Measurements from ENCODE around the gene LYRM1. TPM values are rescaled to one million over a fixed set of nuclear protein-coding genes. Genes with fewer than 3 reads are reported as not detected.
"Not testable (repeated sequence)": the region's sequence is repeated elsewhere in the genome, so short reads cannot be mapped to it uniquely, and the experiment has no call there.

LYRM1 gene
- polyA plus RNA-seq, 4 donors: 18.1 to 96.5 (median 45.3) TPM

GRCh38 chr16:20859229-20859628 lies 41.3 kb upstream of the LYRM1 start:
- no peak for FAIRE-seq
- WGBS, 3 donors: 85 to 100% (median 95%) methylated on average over 3 of the region's 3 CpGs
- H3K4me3 ChIP-seq (ENCODE audit: low read depth in 1 of 3, low read length in 3 of 3): no peak overlapping the region
- no peak for DNase-seq
- peaks cover 8 to 50% (median 11%) of the 10 kb centered on the region in 3 donors for H3K36me3 ChIP-seq (ENCODE audit: control insufficient read depth in 3 of 3, insufficient read depth in 2 of 3, low read depth in 1 of 3, low read length in 3 of 3)
- no peaks in the 10 kb centered on the region for H3K4me1 ChIP-seq (ENCODE audit: control insufficient read depth in 3 of 3, insufficient read depth in 2 of 3, low read depth in 1 of 3, low read length in 2 of 3)
- no peaks in the 10 kb centered on the region for H3K9me3 ChIP-seq (ENCODE audit: control insufficient read depth in 2 of 2, insufficient read depth in 1 of 2, low read depth in 1 of 2, low read length in 1 of 2)
- H3K27ac ChIP-seq (ENCODE audit: low read depth in 1 of 3, low read length in 2 of 3): no peak overlapping the region
- no peaks in the 10 kb centered on the region for H3K27me3 ChIP-seq (ENCODE audit: control insufficient read depth in 3 of 3, insufficient read depth in 3 of 3, low read length in 3 of 3)

GRCh38 chr16:20859699-20860098 lies 40.9 kb upstream of the LYRM1 start:
- 79 to 96% (median 88%) methylated on average over 4 of the region's 4 CpGs for WGBS, 3 donors
- H3K36me3 ChIP-seq (ENCODE audit: control insufficient read depth in 3 of 3, insufficient read depth in 2 of 3, low read depth in 1 of 3, low read length in 3 of 3): peaks cover 8 to 50% (median 11%) of the 10 kb centered on the region in 3 donors
- H3K27ac ChIP-seq (ENCODE audit: low read depth in 1 of 3, low read length in 2 of 3): no peak overlapping the region
- no peak for FAIRE-seq
- no peaks in the 10 kb centered on the region for H3K27me3 ChIP-seq (ENCODE audit: control insufficient read depth in 3 of 3, insufficient read depth in 3 of 3, low read length in 3 of 3)
- no peaks in the 10 kb centered on the region for H3K4me1 ChIP-seq (ENCODE audit: control insufficient read depth in 3 of 3, insufficient read depth in 2 of 3, low read depth in 1 of 3, low read length in 2 of 3)
- no peak overlapping the region for H3K4me3 ChIP-seq (ENCODE audit: low read depth in 1 of 3, low read length in 3 of 3)
- no peak for DNase-seq
- no peaks in the 10 kb centered on the region for H3K9me3 ChIP-seq (ENCODE audit: control insufficient read depth in 2 of 2, insufficient read depth in 1 of 2, low read depth in 1 of 2, low read length in 1 of 2)

GRCh38 chr16:20860361-20860760 lies 40.2 kb upstream of the LYRM1 start:
- H3K4me3 ChIP-seq (ENCODE audit: low read depth in 1 of 3, low read length in 3 of 3): no peak overlapping the region
- no peak for DNase-seq
- peaks cover 0 to under 1% (median under 1%) of the 10 kb centered on the region in 3 donors for H3K4me1 ChIP-seq (ENCODE audit: control insufficient read depth in 3 of 3, insufficient read depth in 2 of 3, low read depth in 1 of 3, low read length in 2 of 3)
- no peaks in the 10 kb centered on the region for H3K27me3 ChIP-seq (ENCODE audit: control insufficient read depth in 3 of 3, insufficient read depth in 3 of 3, low read length in 3 of 3)
- H3K27ac ChIP-seq (ENCODE audit: low read depth in 1 of 3, low read length in 2 of 3): no peak overlapping the region
- peaks cover 8 to 46% (median 11%) of the 10 kb centered on the region in 3 donors for H3K36me3 ChIP-seq (ENCODE audit: control insufficient read depth in 3 of 3, insufficient read depth in 2 of 3, low read depth in 1 of 3, low read length in 3 of 3)
- H3K9me3 ChIP-seq (ENCODE audit: control insufficient read depth in 2 of 2, insufficient read depth in 1 of 2, low read depth in 1 of 2, low read length in 1 of 2): no peaks in the 10 kb centered on the region
- FAIRE-seq: no peak
- 74 to 94% (median 88%) methylated on average over 4 of the region's 4 CpGs for WGBS, 3 donors

GRCh38 chr16:20860995-20861394 lies 39.6 kb upstream of the LYRM1 start:
- not testable (repeated sequence) for FAIRE-seq; H3K27me3 ChIP-seq (ENCODE audit: control insufficient read depth in 3 of 3, insufficient read depth in 3 of 3, low read length in 3 of 3); H3K4me3 ChIP-seq (ENCODE audit: low read depth in 1 of 3, low read length in 3 of 3); H3K27ac ChIP-seq (ENCODE audit: low read depth in 1 of 3, low read length in 2 of 3); DNase-seq; H3K9me3 ChIP-seq (ENCODE audit: control insufficient read depth in 2 of 2, insufficient read depth in 1 of 2, low read depth in 1 of 2, low read length in 1 of 2); H3K4me1 ChIP-seq (ENCODE audit: control insufficient read depth in 3 of 3, insufficient read depth in 2 of 3, low read depth in 1 of 3, low read length in 2 of 3)
- 82 to 92% (median 91%) methylated on average over 3 to 4 of the region's 4 CpGs for WGBS, 3 donors
- H3K36me3 ChIP-seq (ENCODE audit: control insufficient read depth in 3 of 3, insufficient read depth in 2 of 3, low read depth in 1 of 3, low read length in 3 of 3): peaks cover 8 to 43% (median 11%) of the 10 kb centered on the region in 3 donors

GRCh38 chr16:20862162-20862960 lies 38.2 kb upstream of the LYRM1 start:
- H3K27ac ChIP-seq (ENCODE audit: low read depth in 1 of 3, low read length in 2 of 3): no peak overlapping the region
- FAIRE-seq (no peak), DNase-seq (no peak)
- no peaks in the 10 kb centered on the region for H3K27me3 ChIP-seq (ENCODE audit: control insufficient read depth in 3 of 3, insufficient read depth in 3 of 3, low read length in 3 of 3)
- no peak overlapping the region for H3K4me3 ChIP-seq (ENCODE audit: low read depth in 1 of 3, low read length in 3 of 3)
- H3K9me3 ChIP-seq (ENCODE audit: control insufficient read depth in 2 of 2, insufficient read depth in 1 of 2, low read depth in 1 of 2, low read length in 1 of 2): no peaks in the 10 kb centered on the region
- H3K4me1 ChIP-seq (ENCODE audit: control insufficient read depth in 3 of 3, insufficient read depth in 2 of 3, low read depth in 1 of 3, low read length in 2 of 3): peaks cover 7 to 12% (median 11%) of the 10 kb centered on the region in 3 donors
- WGBS, 3 donors: 96 to 97% (median 96%) methylated on average over 21 of the region's 21 CpGs
- H3K36me3 ChIP-seq (ENCODE audit: control insufficient read depth in 3 of 3, insufficient read depth in 2 of 3, low read depth in 1 of 3, low read length in 3 of 3): peaks cover 4 to 41% (median 6%) of the 10 kb centered on the region in 3 donors

GRCh38 chr16:20864376-20864775 lies 36.2 kb upstream of the LYRM1 start:
- not testable (repeated sequence) for H3K27ac ChIP-seq (ENCODE audit: low read depth in 1 of 3, low read length in 2 of 3); H3K4me3 ChIP-seq (ENCODE audit: low read depth in 1 of 3, low read length in 3 of 3); H3K9me3 ChIP-seq (ENCODE audit: control insufficient read depth in 2 of 2, insufficient read depth in 1 of 2, low read depth in 1 of 2, low read length in 1 of 2); DNase-seq; H3K27me3 ChIP-seq (ENCODE audit: control insufficient read depth in 3 of 3, insufficient read depth in 3 of 3, low read length in 3 of 3); FAIRE-seq
- WGBS, 3 donors: 87 to 96% (median 91%) methylated on average over 6 of the region's 6 CpGs
- Histone ChIP-seq H3K4me1 (ENCODE audit: control insufficient read depth in 3 of 3, insufficient read depth in 2 of 3, low read depth in 1 of 3, low read length in 2 of 3) (peaks cover 7 to 17% (median 15%) of the 10 kb centered on the region in 3 donors), H3K36me3 (ENCODE audit: control insufficient read depth in 3 of 3, insufficient read depth in 2 of 3, low read depth in 1 of 3, low read length in 3 of 3) (peaks cover 4 to 43% (median 6%) of the 10 kb centered on the region in 3 donors)

GRCh38 chr16:20865420-20866131 lies 35.0 kb upstream of the LYRM1 start:
- H3K9me3 ChIP-seq (ENCODE audit: control insufficient read depth in 2 of 2, insufficient read depth in 1 of 2, low read depth in 1 of 2, low read length in 1 of 2): no peaks in the 10 kb centered on the region
- peaks cover 0 to 35% (median 3%) of the 10 kb centered on the region in 3 donors for H3K36me3 ChIP-seq (ENCODE audit: control insufficient read depth in 3 of 3, insufficient read depth in 2 of 3, low read depth in 1 of 3, low read length in 3 of 3)
- no peaks in the 10 kb centered on the region for H3K27me3 ChIP-seq (ENCODE audit: control insufficient read depth in 3 of 3, insufficient read depth in 3 of 3, low read length in 3 of 3)
- 66 to 72% (median 72%) methylated on average over 6 of the region's 6 CpGs for WGBS, 3 donors
- no peak for DNase-seq
- peak overlapping the region in 1 of 3 donors; percentile 37 for H3K27ac ChIP-seq (ENCODE audit: low read depth in 1 of 3, low read length in 2 of 3)
- no peak overlapping the region for H3K4me3 ChIP-seq (ENCODE audit: low read depth in 1 of 3, low read length in 3 of 3)
- H3K4me1 ChIP-seq (ENCODE audit: control insufficient read depth in 3 of 3, insufficient read depth in 2 of 3, low read depth in 1 of 3, low read length in 2 of 3): peaks cover 7 to 20% (median 19%) of the 10 kb centered on the region in 3 donors
- FAIRE-seq: no peak

- Histone ChIP-seq H3K27me3 (ENCODE audit: control insufficient read depth in 3 of 3, insufficient read depth in 3 of 3, low read length in 3 of 3) (no peaks in the 10 kb centered on the region), H3K4me3 (ENCODE audit: low read depth in 1 of 3, low read length in 3 of 3) (no peak overlapping the region), H3K9me3 (ENCODE audit: control insufficient read depth in 2 of 2, insufficient read depth in 1 of 2, low read depth in 1 of 2, low read length in 1 of 2) (no peaks in the 10 kb centered on the region), H3K27ac (ENCODE audit: low read depth in 1 of 3, low read length in 2 of 3) (peak overlapping the region in 2 of 3 donors; percentile 11 to 37), H3K36me3 (ENCODE audit: control insufficient read depth in 3 of 3, insufficient read depth in 2 of 3, low read depth in 1 of 3, low read length in 3 of 3) (peaks cover 0 to 29% (median 0%) of the 10 kb centered on the region in 3 donors), H3K4me1 (ENCODE audit: control insufficient read depth in 3 of 3, insufficient read depth in 2 of 3, low read depth in 1 of 3, low read length in 2 of 3) (peaks cover 7 to 20% (median 19%) of the 10 kb centered on the region in 3 donors)
- DNase-seq (peak; percentile 45 to 50), FAIRE-seq (no peak)
- whole genome bisulfite sequencing, 3 donors: 56 to 72% (median 64%) methylated on average over 6 of the region's 6 CpGs
Observed at GRCh38 chr16:20866145-20866772, 34.3 kb upstream of the LYRM1 start.
